ENCODE measurements around the gene GABRB2. TPM values are rescaled to one million over a fixed set of nuclear protein-coding genes. Genes with fewer than 3 reads are reported as not detected.

GABRB2 gene
- total and polyA plus RNA-seq, 12 donors: 0.33 to 18.1 (median 6.6) TPM

DNA sequence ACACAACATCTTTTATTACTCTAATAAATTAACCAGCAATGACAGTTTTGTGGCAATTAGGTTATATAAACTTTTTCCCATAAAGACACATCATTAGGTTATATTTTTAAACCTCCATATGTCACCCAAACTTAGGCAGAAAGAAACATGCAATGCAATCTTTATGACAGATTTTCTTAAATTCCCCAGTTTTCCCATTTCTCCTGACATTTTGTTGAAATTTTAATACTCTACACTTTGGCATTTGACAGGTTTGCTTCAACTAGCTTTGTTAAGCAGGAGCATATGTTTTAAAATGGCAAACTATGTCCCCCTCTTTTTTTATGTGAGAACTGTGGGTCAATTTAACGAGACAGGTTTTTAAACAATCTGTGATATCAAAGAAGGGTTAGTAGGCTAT lies 155.5 kb downstream of the GABRB2 start:
- intact Hi-C loops (cut with DNase I): no loop called here
- WGBS, 4 donors: 58 to 89% (median 84%) methylated on average over 1 of the region's 1 CpG
- Histone ChIP-seq H3K27ac (no peak overlapping the region), H3K9me3 (replicated peaks in 1 of 3) (no peaks in the 10 kb centered on the region), H3K4me3 (no peak overlapping the region), H3K27me3 (no peaks in the 10 kb centered on the region), H3K4me1 (replicated peaks in 1 of 2) (peaks cover 0 to 4% of the 10 kb centered on the region in 2 donors), H3K36me3 (replicated peaks in 1 of 2) (no peaks in the 10 kb centered on the region)
- TF ChIP-seq, protein P1, sequence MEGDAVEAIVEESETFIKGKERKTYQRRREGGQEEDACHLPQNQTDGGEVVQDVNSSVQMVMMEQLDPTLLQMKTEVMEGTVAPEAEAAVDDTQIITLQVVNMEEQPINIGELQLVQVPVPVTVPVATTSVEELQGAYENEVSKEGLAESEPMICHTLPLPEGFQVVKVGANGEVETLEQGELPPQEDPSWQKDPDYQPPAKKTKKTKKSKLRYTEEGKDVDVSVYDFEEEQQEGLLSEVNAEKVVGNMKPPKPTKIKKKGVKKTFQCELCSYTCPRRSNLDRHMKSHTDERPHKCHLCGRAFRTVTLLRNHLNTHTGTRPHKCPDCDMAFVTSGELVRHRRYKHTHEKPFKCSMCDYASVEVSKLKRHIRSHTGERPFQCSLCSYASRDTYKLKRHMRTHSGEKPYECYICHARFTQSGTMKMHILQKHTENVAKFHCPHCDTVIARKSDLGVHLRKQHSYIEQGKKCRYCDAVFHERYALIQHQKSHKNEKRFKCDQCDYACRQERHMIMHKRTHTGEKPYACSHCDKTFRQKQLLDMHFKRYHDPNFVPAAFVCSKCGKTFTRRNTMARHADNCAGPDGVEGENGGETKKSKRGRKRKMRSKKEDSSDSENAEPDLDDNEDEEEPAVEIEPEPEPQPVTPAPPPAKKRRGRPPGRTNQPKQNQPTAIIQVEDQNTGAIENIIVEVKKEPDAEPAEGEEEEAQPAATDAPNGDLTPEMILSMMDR (IDR thresholded peaks at IDR 0.05): no peak
- TF ChIP-seq POLR2A (IDR thresholded peaks at IDR 0.05): no peak
- no peak for DNase-seq

DNA sequence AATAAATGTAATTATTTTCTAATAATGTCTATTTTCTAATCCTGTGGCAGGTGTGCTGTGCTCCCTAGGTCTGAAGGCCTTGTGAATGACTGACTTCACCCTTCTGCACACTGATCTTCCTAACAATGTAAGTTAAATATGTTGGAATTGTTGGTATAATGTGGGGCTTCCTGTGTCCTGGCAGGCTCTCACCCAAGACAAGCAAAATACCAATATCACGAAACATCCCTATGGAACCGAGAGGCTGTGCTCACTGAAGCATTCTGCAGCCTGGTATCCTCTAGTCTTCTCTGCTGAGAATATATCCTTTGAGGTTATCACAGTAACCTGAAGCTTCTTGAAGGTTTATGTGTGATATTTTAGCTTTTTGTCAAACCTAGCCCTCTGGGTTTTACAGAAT lies 159.4 kb downstream of the GABRB2 start:
- intact Hi-C loops (cut with DNase I): no loop called here
- TF ChIP-seq POLR2A (IDR thresholded peaks at IDR 0.05): no peak
- DNase-seq: no peak
- no peaks in the 10 kb centered on the region for H3K9me3 ChIP-seq (replicated peaks in 1 of 3)
- no peaks in the 10 kb centered on the region for H3K4me1 ChIP-seq (replicated peaks in 1 of 2)
- H3K36me3 ChIP-seq (replicated peaks in 1 of 2): no peaks in the 10 kb centered on the region
- H3K27me3 ChIP-seq: no peaks in the 10 kb centered on the region
- H3K27ac ChIP-seq: no peak overlapping the region
- WGBS, 4 donors: 70 to 97% (median 80%) methylated on average over 2 of the region's 2 CpGs
- no peak overlapping the region for H3K4me3 ChIP-seq

DNA sequence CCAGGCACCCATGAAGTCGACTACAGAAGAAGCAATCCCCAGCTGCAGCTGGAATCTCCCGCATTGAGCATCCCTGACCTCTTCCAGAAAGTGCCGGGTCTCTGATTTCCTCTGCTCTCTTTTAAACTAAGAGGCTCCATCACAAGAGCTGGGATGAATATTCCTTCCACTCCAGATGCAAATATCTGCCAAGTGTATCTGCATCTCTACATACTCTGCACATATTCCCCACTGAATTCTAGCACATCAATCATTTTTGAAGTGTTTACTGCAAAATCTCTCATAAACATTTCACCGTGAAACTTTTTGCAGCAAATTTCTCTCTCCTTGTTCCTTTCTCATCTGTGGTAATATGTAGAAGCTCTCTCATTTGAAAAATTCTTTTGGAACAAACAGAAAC lies 161.5 kb downstream of the GABRB2 start:
- no peaks in the 10 kb centered on the region for H3K36me3 ChIP-seq (replicated peaks in 1 of 2)
- H3K4me1 ChIP-seq (replicated peaks in 1 of 2): no peaks in the 10 kb centered on the region
- H3K27me3 ChIP-seq: no peaks in the 10 kb centered on the region
- intact Hi-C loops (cut with DNase I): no loop called here
- WGBS, 4 donors: 67 to 76% (median 74%) methylated on average over 4 of the region's 4 CpGs
- TF ChIP-seq POLR2A (IDR thresholded peaks at IDR 0.05): no peak
- TF ChIP-seq, protein P1 (IDR thresholded peaks at IDR 0.05): no peak
- no peak for DNase-seq
- no peak overlapping the region for H3K27ac ChIP-seq
- H3K9me3 ChIP-seq (replicated peaks in 1 of 3): no peaks in the 10 kb centered on the region
- H3K4me3 ChIP-seq: no peak overlapping the region

DNA sequence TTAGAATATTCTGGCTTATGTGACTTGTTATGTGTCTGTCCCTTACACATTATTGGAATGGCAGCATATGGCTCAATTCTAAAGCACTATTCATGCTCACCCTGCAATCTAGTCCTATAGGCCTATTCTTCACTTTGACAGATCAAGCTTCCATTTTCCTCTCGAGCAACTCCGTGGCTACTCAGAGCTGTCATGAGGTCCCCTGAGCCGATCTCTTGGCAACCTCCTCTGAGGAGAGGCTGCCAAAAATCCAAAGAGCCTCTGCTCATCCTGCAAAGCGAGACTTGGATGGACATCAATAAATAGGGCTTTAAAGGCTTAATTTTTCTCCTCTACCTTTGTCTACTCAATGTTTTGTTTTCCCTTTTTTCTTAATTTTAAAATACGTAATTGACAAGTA lies 163.8 kb downstream of the GABRB2 start:
- Histone ChIP-seq H3K9me3 (replicated peaks in 1 of 3) (no peaks in the 10 kb centered on the region), H3K27ac (no peak overlapping the region), H3K36me3 (replicated peaks in 1 of 2) (no peaks in the 10 kb centered on the region), H3K27me3 (no peaks in the 10 kb centered on the region), H3K4me1 (replicated peaks in 1 of 2) (no peaks in the 10 kb centered on the region), H3K4me3 (no peak overlapping the region)
- no peak for TF ChIP-seq POLR2A (IDR thresholded peaks at IDR 0.05)
- TF ChIP-seq, protein P1 (IDR thresholded peaks at IDR 0.05): no peak
- no peak for DNase-seq
- intact Hi-C loops (cut with DNase I): no loop called here
- 67 to 80% (median 68%) methylated on average over 5 of the region's 5 CpGs for WGBS, 4 donors

DNA sequence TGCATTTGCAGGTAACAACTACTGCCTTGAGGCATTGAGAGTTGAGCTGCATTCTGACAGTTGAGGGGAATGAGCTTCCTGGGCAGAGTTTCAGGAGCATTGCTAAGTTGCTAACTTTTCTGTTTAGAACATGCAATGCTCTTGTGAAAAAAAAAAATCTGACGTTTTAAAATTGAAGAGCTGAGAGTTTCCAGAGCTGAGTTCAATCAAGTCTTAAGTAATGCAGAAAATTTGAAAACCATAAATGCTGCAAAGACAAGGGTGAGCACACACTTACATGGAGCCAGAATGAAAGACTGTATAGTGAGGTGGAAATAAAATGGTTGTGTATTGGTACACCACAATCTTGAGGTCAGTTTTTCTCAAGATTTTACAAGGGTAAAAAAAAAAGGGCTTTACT lies 166.0 kb downstream of the GABRB2 start:
- TF ChIP-seq, protein P1 (IDR thresholded peaks at IDR 0.05): no peak
- H3K4me1 ChIP-seq (replicated peaks in 1 of 2): no peaks in the 10 kb centered on the region
- DNase-seq: no peak
- WGBS, 4 donors: 25 to 57% (median 42%) methylated on average over 1 of the region's 1 CpG
- intact Hi-C loops (cut with DNase I): no loop called here
- H3K27ac ChIP-seq: no peak overlapping the region
- no peaks in the 10 kb centered on the region for H3K27me3 ChIP-seq
- no peaks in the 10 kb centered on the region for H3K36me3 ChIP-seq (replicated peaks in 1 of 2)
- H3K4me3 ChIP-seq: no peak overlapping the region
- no peaks in the 10 kb centered on the region for H3K9me3 ChIP-seq (replicated peaks in 1 of 3)

Data from adrenal gland (tissue), 12 donors.